Effector memory CD4-positive, alpha-beta T cell (primary cell): ENCODE results near the gene ODF2L.
"Not testable (repeated sequence)": the region's sequence is repeated elsewhere in the genome, so short reads cannot be mapped to it uniquely, and the experiment has no call there.

Experiments
- DNase-seq, 3 donors: peaks; one replicate each; pipeline ENCODE4 v3.0.0-alpha.2; 2020
- H3K27ac ChIP-seq: 2 replicates; pipeline ENCODE4 v1.7.0; 2013; ENCODE audit warnings: mild to moderate bottlenecking, low read length, moderate library complexity; ENCODE audit not compliant: insufficient read depth, poor library complexity, severe bottlenecking
- H3K27me3 ChIP-seq: replicated peaks from 2 replicates; pipeline ENCODE4 v1.7.0; 2013; ENCODE audit warnings: mild to moderate bottlenecking, low read length; ENCODE audit not compliant: insufficient read depth, control insufficient read depth, poor library complexity, severe bottlenecking
- H3K36me3 ChIP-seq: 2 replicates; pipeline ENCODE4 v1.7.0; 2013; ENCODE audit warnings: mild to moderate bottlenecking, low read length, moderate library complexity; ENCODE audit not compliant: control insufficient read depth, insufficient read depth
- H3K4me1 ChIP-seq: 2 replicates; pipeline ENCODE4 v1.7.0; 2013; ENCODE audit warnings: low read length, mild to moderate bottlenecking; ENCODE audit not compliant: control insufficient read depth, insufficient read depth, poor library complexity, severe bottlenecking
- H3K4me3 ChIP-seq: 2 replicates; pipeline ENCODE4 v1.7.0; 2013; ENCODE audit warnings: low read length, low read depth, mild to moderate bottlenecking; ENCODE audit not compliant: insufficient read depth, poor library complexity, severe bottlenecking
- H3K9me3 ChIP-seq: 2 replicates; pipeline ENCODE4 v1.7.0; 2013; ENCODE audit warnings: mild to moderate bottlenecking, low read length, moderate library complexity; ENCODE audit not compliant: control insufficient read depth

The ODF2L gene

DNA sequence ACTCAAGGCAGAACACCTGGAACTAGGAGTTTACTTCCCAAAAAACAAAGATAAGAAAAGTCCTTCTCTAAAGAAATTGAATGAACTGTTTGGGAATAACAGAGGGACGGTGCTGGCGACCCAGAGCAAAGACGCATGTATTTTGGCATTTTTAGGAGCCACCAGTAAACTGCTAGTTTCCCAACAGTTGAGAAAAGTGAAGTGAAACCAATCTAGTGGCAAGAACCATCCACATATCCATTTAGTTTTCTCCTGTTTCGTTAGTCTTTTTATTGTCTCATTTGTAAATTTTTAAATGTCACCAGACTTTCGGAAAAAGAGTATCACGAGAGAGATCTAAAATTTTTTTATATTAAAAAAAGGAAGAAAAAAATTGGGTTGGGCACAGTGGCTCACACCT lies 30.2 kb downstream of the ODF2L start:
- Histone ChIP-seq H3K4me1 (no peaks in the 10 kb centered on the region), H3K36me3 (peaks cover 5% of the 10 kb centered on the region), H3K4me3 (no peak overlapping the region), H3K9me3 (no peaks in the 10 kb centered on the region), H3K27me3 (no peaks in the 10 kb centered on the region), H3K27ac (no peak overlapping the region)
- DNase-seq: no peak

DNA sequence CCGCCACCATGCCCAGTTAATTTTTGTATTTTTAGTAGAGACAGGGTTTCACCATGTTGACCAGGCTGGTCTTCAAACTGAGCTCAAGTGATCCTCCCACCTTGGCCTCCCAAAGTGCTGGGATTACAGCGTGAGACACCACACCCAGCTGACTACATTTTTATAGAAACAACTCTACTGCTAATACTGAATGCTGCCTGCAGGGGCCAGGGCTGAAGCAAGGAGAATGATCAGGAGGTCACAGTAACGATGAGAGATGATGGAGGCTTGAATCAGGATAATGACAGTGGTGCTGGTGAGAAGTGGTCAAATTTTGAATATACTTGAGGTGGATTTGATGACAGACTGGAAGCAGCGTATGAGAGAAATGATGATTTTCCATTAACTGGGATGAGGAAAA lies 33.3 kb downstream of the ODF2L start:
- DNase-seq: no peak
- H3K9me3 ChIP-seq: no peaks in the 10 kb centered on the region
- H3K27me3 ChIP-seq: no peaks in the 10 kb centered on the region
- no peak overlapping the region for H3K27ac ChIP-seq
- no peaks in the 10 kb centered on the region for H3K4me1 ChIP-seq
- no peak overlapping the region for H3K4me3 ChIP-seq
- H3K36me3 ChIP-seq: peaks cover 12% of the 10 kb centered on the region

DNA sequence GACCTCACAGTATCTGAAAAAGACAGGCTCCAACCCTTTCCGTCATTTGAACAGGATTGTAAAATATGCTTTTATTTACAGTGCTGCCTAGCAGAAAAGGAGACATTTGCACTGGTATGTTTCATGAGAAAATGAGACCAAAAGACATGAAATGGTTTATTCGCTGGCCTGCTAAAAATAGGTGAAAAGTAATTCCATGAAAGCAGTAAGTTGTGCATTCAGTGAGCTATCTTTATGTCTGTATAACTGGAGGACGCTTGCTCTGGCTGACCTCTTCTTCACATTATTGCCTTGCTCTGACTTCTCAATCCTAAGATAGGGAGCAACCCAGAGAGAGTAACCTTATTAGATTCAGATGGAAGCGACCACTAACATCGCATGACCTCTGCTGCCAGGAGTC lies 38.3 kb downstream of the ODF2L start:
- DNase-seq: no peak
- no peak overlapping the region for H3K27ac ChIP-seq
- H3K27me3 ChIP-seq: no peaks in the 10 kb centered on the region
- H3K4me1 ChIP-seq: no peaks in the 10 kb centered on the region
- no peaks in the 10 kb centered on the region for H3K9me3 ChIP-seq
- peaks cover 40% of the 10 kb centered on the region for H3K36me3 ChIP-seq
- no peak overlapping the region for H3K4me3 ChIP-seq

GRCh38 chr1:86356247-86356646 lies 39.9 kb downstream of the ODF2L start:
- Histone ChIP-seq H3K4me3 (no peak overlapping the region), H3K27ac (no peak overlapping the region), H3K4me1 (no peaks in the 10 kb centered on the region), H3K36me3 (peaks cover 46% of the 10 kb centered on the region), H3K27me3 (no peaks in the 10 kb centered on the region), H3K9me3 (no peaks in the 10 kb centered on the region)
- no peak for DNase-seq

GRCh38 chr1:86352086-86352485 lies 44.0 kb downstream of the ODF2L start:
- no peak for DNase-seq
- peaks cover 34% of the 10 kb centered on the region for H3K36me3 ChIP-seq
- no peaks in the 10 kb centered on the region for H3K4me1 ChIP-seq
- H3K27me3 ChIP-seq: no peaks in the 10 kb centered on the region
- no peak overlapping the region for H3K4me3 ChIP-seq
- no peak overlapping the region for H3K27ac ChIP-seq
- H3K9me3 ChIP-seq: no peaks in the 10 kb centered on the region

DNA sequence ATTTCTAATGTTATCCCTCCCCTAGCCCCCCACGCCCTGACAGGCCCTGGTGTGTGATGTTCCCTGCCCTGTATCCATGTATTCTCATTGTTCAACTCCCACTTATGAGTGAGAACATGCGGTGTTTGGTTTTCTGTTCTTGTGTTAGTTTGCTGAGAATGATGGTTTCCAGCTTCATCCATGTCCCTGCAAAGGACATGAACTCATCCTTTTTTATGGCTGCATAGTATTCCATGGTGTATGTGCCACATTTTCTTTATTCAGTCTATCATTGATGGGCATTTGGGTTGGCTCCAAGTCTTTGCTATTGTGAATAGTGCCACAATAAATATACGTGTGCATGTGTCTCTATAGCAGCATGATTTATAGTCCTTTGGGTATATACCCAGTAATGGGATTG lies 45.9 kb downstream of the ODF2L start:
- not testable (repeated sequence) for H3K4me3 ChIP-seq, H3K27ac ChIP-seq, DNase-seq, H3K27me3 ChIP-seq, H3K4me1 ChIP-seq, H3K9me3 ChIP-seq
- peaks cover 28% of the 10 kb centered on the region for H3K36me3 ChIP-seq

- Histone ChIP-seq H3K4me3 (no peak overlapping the region), H3K36me3 (no peaks in the 10 kb centered on the region), H3K4me1 (no peaks in the 10 kb centered on the region), H3K27me3 (no peaks in the 10 kb centered on the region), H3K27ac (no peak overlapping the region), H3K9me3 (no peaks in the 10 kb centered on the region)
- no peak for DNase-seq
Measured at GRCh38 chr1:86346388-86346787, 49.7 kb downstream of the ODF2L start.

- Histone ChIP-seq H3K4me1 (no peaks in the 10 kb centered on the region), H3K4me3 (no peak overlapping the region), H3K9me3 (no peaks in the 10 kb centered on the region), H3K27me3 (no peaks in the 10 kb centered on the region), H3K36me3 (no peaks in the 10 kb centered on the region), H3K27ac (no peak overlapping the region)
- DNase-seq: no peak
Measured at GRCh38 chr1:86345042-86345441, 51.1 kb downstream of the ODF2L start.

GRCh38 chr1:86339906-86340305 lies 56.2 kb downstream of the ODF2L start:
- Histone ChIP-seq H3K27me3 (no peaks in the 10 kb centered on the region), H3K4me3 (no peak overlapping the region), H3K9me3 (no peaks in the 10 kb centered on the region), H3K27ac (no peak overlapping the region), H3K4me1 (no peaks in the 10 kb centered on the region), H3K36me3 (no peaks in the 10 kb centered on the region)
- no peak for DNase-seq

- DNase-seq: no peak
- no peaks in the 10 kb centered on the region for H3K36me3 ChIP-seq
- no peaks in the 10 kb centered on the region for H3K27me3 ChIP-seq
- H3K4me3 ChIP-seq: no peak overlapping the region
- H3K27ac ChIP-seq: no peak overlapping the region
- H3K4me1 ChIP-seq: no peaks in the 10 kb centered on the region
- H3K9me3 ChIP-seq: no peaks in the 10 kb centered on the region
Measured at GRCh38 chr1:86339014-86339812, 56.9 kb downstream of the ODF2L start.
